HPDE6-E6E7 (cell line): ENCODE measurements around the gene TMEM86B.
"Not testable (repeated sequence)": the region's sequence is repeated elsewhere in the genome, so short reads cannot be mapped to it uniquely, and the experiment has no call there.

Source experiments
- DNase-seq: peaks from one replicate; pipeline ENCODE4 v3.0.0; 2011; ENCODE audit warnings: missing footprints; ENCODE audit errors: extremely low spot score

Gene TMEM86B

GRCh38 chr19:55241935-55242464 lies 13.4 kb upstream of the TMEM86B start:
- DNase-seq: no peak

GRCh38 chr19:55241143-55241934 lies 12.8 kb upstream of the TMEM86B start:
- DNase-seq: no peak

- no peak for DNase-seq
Observed at GRCh38 chr19:55240713-55241020, 12.1 kb upstream of the TMEM86B start.

GRCh38 chr19:55239004-55239403 lies 10.4 kb upstream of the TMEM86B start:
- DNase-seq: no peak

GRCh38 chr19:55238030-55238429 lies 9.5 kb upstream of the TMEM86B start:
- no peak for DNase-seq

GRCh38 chr19:55232986-55233385 lies 4.4 kb upstream of the TMEM86B start:
- no peak for DNase-seq

- no peak for DNase-seq
Observed at GRCh38 chr19:55232286-55232602, 3.7 kb upstream of the TMEM86B start.

- no peak for DNase-seq
Observed at GRCh38 chr19:55231391-55232285, 3.1 kb upstream of the TMEM86B start.

GRCh38 chr19:55230780-55231179 lies 2.2 kb upstream of the TMEM86B start:
- DNase-seq: no peak

GRCh38 chr19:55230329-55230728 lies 1.8 kb upstream of the TMEM86B start:
- DNase-seq: no peak

- DNase-seq: no peak
Observed at GRCh38 chr19:55229789-55230182, 1.2 kb upstream of the TMEM86B start.

GRCh38 chr19:55229145-55229788 lies 704 bp upstream of the TMEM86B start:
- no peak for DNase-seq

- DNase-seq: no peak
Observed at GRCh38 chr19:55228015-55228391, 560 bp downstream of the TMEM86B start.

GRCh38 chr19:55227241-55228014 lies 1.1 kb downstream of the TMEM86B start:
- no peak for DNase-seq

GRCh38 chr19:55226788-55227187 lies 1.8 kb downstream of the TMEM86B start:
- DNase-seq: no peak

- no peak for DNase-seq
Observed at GRCh38 chr19:55226273-55226672, 2.3 kb downstream of the TMEM86B start.

- no peak for DNase-seq
Observed at GRCh38 chr19:55225415-55225958, 3.1 kb downstream of the TMEM86B start.

- DNase-seq: not testable (repeated sequence)
Observed at GRCh38 chr19:55224679-55225414, 3.7 kb downstream of the TMEM86B start.

GRCh38 chr19:55224038-55224665 lies 4.4 kb downstream of the TMEM86B start:
- no peak for DNase-seq
